ENCODE measurements around the gene ARL4D.

Gene ARL4D

GRCh38 chr17:43395165-43395564 is 3.6 kb upstream of the ARL4D start:
- H3K4me1 ChIP-seq, result peaks cover 0 to 22% (median 15%) of the 10 kb centered on the region in 4 donors
- H3K27me3 ChIP-seq, result no peaks in the 10 kb centered on the region
- no peak overlapping the region for H3K27ac ChIP-seq
- no peak for DNase-seq
- intact Hi-C loops (cut with DNase I; ENCODE audit: low total_unique reads), result no loop called here
- no peaks in the 10 kb centered on the region for H3K9me3 ChIP-seq
- TF ChIP-seq, protein P1, sequence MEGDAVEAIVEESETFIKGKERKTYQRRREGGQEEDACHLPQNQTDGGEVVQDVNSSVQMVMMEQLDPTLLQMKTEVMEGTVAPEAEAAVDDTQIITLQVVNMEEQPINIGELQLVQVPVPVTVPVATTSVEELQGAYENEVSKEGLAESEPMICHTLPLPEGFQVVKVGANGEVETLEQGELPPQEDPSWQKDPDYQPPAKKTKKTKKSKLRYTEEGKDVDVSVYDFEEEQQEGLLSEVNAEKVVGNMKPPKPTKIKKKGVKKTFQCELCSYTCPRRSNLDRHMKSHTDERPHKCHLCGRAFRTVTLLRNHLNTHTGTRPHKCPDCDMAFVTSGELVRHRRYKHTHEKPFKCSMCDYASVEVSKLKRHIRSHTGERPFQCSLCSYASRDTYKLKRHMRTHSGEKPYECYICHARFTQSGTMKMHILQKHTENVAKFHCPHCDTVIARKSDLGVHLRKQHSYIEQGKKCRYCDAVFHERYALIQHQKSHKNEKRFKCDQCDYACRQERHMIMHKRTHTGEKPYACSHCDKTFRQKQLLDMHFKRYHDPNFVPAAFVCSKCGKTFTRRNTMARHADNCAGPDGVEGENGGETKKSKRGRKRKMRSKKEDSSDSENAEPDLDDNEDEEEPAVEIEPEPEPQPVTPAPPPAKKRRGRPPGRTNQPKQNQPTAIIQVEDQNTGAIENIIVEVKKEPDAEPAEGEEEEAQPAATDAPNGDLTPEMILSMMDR (IDR thresholded peaks at IDR 0.05), result no peak
- no peak overlapping the region for H3K4me3 ChIP-seq
- no peaks in the 10 kb centered on the region for H3K36me3 ChIP-seq

- TF ChIP-seq, protein P1 (IDR thresholded peaks at IDR 0.05), result no peak
- Histone ChIP-seq H3K9me3 (no peaks in the 10 kb centered on the region), H3K27ac (no peak overlapping the region), H3K4me3 (no peak overlapping the region), H3K27me3 (no peaks in the 10 kb centered on the region), H3K36me3 (no peaks in the 10 kb centered on the region), H3K4me1 (peaks cover 0 to 37% (median 29%) of the 10 kb centered on the region in 4 donors)
- intact Hi-C loops (cut with DNase I; ENCODE audit: low total_unique reads), result no loop called here
- no peak for DNase-seq
Observed at GRCh38 chr17:43396491-43397060, 2.2 kb upstream of the ARL4D start.

GRCh38 chr17:43399839-43400328 is 1.1 kb downstream of the ARL4D start:
- H3K27ac ChIP-seq, result peak overlapping the region; percentile 88 to 90
- intact Hi-C loops (cut with DNase I; ENCODE audit: low total_unique reads), result no loop called here

GRCh38 chr17:43400943-43401717 is 2.3 kb downstream of the ARL4D start:
- Histone ChIP-seq H3K27ac (peak overlapping the region; percentile 80 to 88), H3K36me3 (no peaks in the 10 kb centered on the region), H3K4me1 (peaks cover 0 to 41% (median 29%) of the 10 kb centered on the region in 4 donors), H3K27me3 (no peaks in the 10 kb centered on the region), H3K4me3 (peak overlapping the region in 1 of 2 donors; percentile 18), H3K9me3 (no peaks in the 10 kb centered on the region)
- intact Hi-C loops (cut with DNase I; ENCODE audit: low total_unique reads), result no loop called here
- TF ChIP-seq, protein P1 (IDR thresholded peaks at IDR 0.05), result no peak
- DNase-seq, result peak; percentile 62 to 87

More at GRCh38 chr17:43399839-43400328, 1.1 kb downstream of the ARL4D start:
- DNase-seq, result peak in 1 of 2 donors; percentile 70
- TF ChIP-seq, protein P1 (IDR thresholded peaks at IDR 0.05), result no peak
- Histone ChIP-seq H3K4me3 (peak overlapping the region; percentile 76 to 87), H3K9me3 (no peaks in the 10 kb centered on the region), H3K27me3 (no peaks in the 10 kb centered on the region), H3K4me1 (peaks cover 0 to 41% (median 29%) of the 10 kb centered on the region in 4 donors), H3K36me3 (no peaks in the 10 kb centered on the region)

DNA sequence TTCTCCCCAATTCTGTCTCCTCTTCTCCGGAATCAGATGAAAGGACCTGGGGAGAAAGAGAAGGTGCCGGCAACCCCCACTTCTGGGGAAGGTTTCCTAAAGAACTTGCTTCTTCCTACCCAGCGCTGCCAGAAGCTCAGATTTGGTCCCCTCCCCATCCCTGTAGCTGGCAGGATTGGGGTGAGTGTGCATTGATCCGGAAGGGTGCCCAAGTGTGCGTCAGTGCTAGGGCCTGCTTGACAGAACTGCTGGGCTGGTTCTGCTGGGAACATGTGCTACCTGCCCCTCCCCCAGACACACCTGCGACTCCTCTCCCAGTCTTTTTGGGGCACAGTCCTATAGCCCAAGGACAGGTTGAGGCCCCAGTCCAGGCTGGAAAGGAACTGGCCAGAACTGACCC is 3.3 kb downstream of the ARL4D start:
- Histone ChIP-seq H3K27me3 (no peaks in the 10 kb centered on the region), H3K27ac (peak overlapping the region; percentile 80 to 88), H3K36me3 (no peaks in the 10 kb centered on the region), H3K4me3 (peak overlapping the region in 1 of 2 donors; percentile 18), H3K9me3 (no peaks in the 10 kb centered on the region), H3K4me1 (peaks cover 0 to 41% (median 29%) of the 10 kb centered on the region in 4 donors)
- TF ChIP-seq, protein P1 (IDR thresholded peaks at IDR 0.05), result no peak
- peak in 1 of 2 donors; percentile 65 for DNase-seq
- intact Hi-C loops (cut with DNase I; ENCODE audit: low total_unique reads), result no loop called here

Measured in tibial artery (tissue), 4 donors.